Occipital lobe (tissue), 2 donors: ENCODE data around the gene COL23A1. TPM values are rescaled to one million over a fixed set of nuclear protein-coding genes. Genes with fewer than 3 reads are reported as not detected.
"Not testable (repeated sequence)": the region's sequence is repeated elsewhere in the genome, so short reads cannot be mapped to it uniquely, and the experiment has no call there.

Experiments
- DNase-seq: peaks from one replicate; lab custom pipeline; 2025; lab: John Stamatoyannopoulos, UW
- total RNA-seq: library from RNA; depleted of rRNA; stranded (reverse); fragments of >200 nt; gene quantifications from one replicate; pipeline ENCODE4 v1.2.3, GENCODE V29; 2014

Gene COL23A1
- total RNA-seq, 1 donor from 2014 or later, result 0.16 TPM

DNA sequence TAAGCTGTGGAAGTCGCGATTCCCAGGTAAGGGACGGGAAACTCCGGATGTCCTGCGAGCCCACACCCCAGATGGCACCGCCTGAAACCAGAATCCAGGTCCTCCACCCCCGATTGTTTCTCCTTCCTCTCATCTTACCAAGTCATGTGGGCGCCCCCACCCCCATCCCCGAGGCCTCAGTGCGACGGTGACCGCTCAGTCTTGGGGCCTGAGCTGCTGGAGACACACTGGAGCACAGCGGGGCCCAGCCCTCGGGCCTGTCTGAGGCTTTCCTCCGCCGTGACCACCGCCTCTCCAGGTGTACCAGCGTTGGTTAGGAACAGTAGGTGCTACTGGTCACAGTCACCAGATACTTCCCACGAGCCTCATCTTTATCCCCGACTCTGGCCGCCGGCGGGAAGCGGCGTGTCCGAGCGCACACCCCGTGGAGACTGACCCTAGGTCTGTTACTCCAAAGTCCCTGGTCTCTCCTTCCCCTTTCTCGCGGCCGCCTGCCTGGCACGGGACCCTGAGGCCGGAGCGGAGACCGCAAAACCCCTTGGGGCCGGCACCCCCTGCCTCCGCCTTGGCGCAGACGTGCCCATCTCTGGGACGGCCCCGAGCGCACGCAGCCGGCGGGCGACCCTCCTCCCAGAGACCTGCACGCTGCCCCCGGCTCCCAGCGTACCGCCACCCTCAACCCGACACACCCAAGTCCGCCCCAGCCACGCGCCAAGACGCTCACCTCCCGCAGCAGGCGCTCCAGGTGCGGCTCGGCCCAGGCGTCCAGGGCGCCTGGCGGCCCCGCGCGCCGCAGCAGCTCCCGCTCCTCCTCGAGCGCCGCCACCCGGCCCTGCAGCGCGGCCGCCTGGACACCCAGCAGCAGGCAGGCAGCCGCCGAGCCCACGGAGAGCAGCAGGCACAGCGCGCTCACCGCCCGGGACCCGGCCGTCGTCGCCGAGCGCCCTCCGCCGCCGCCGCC, 733 bp downstream of the COL23A1 start:
- DNase-seq, result no peak

DNA sequence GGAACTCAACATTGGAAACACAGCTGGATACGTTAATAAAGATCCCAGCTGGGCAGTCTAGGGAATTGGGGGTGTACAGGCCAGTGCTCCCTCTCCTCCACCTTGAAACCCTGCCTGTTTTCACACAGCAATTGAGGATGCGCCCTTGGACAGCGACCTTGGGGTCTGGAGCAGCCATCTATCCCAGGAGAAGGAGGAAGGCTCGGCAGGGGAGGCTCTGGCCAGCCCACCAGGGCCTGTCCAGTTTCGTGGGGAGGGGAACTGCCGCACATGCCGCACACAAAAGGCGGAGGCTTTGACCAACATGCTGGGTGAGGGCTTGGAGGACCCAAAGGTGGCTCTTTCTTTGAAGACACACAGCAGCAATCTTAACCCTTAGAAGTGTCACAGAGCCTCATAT, 1.4 kb downstream of the COL23A1 start:
- no peak for DNase-seq

- DNase-seq, result no peak
These were observed 2.2 kb downstream of the COL23A1 start for GRCh38 chr5:178587763-178588611.

DNA sequence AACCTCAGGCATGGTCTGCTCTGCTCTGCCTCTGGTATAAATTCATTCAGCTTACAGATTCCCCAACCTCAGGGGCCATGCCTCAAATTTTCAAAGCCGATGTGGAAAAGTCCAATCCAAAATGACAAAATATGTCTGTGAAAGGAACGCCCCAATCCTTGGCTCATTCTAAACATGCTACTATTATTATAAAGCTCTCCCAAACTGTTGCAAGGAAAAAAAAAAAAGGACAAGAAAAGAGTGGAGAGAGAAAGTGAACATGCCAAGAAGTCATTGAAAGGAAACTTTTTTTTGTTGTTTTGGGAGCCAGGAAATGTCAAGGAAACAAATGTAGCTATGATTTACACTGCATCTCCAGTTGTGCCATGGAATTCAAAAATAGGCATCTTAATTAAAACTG, 3.8 kb downstream of the COL23A1 start:
- no peak for DNase-seq

GRCh38 chr5:178585421-178585820, 4.8 kb downstream of the COL23A1 start:
- DNase-seq, result not testable (repeated sequence)

GRCh38 chr5:178583279-178583678, 6.9 kb downstream of the COL23A1 start:
- no peak for DNase-seq

DNA sequence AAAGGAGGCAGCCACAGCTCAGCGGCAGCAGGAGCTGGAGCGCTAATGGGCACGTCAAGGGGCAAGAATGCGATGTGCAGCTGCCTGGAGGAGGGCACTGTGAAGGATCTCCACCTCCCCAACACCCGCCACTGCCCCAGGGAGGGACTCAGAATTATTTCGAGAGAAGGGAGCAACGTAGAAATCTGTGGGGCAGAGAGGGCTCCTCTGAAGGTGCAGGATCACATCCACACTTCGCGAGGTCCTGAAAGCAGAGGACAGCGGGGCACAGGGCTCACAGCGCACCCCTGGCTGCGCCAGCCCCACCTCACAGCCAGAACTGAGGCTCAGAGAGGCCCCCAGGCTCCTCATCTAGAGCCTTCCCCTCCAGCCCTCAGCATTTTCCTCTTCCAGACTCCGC, 7.9 kb downstream of the COL23A1 start:
- no peak for DNase-seq

DNA sequence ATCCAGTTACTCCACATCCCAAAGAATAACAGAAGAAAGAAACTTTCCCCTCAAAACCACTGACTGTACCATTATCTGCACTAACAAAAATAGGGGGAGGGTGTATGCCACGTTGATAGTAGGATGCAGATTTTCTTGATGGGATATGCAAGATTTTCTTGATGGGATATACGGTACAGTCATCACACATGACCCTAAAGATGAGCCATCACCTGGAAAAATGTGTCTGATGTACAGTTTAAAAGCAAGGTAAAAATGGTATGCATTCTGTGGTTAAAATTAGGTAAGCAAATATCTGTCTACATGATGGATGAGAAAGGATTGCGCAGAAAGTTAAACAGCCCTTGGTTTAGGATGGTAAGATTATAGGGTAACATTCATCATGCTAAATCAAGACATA, 8.6 kb downstream of the COL23A1 start:
- no peak for DNase-seq

DNA sequence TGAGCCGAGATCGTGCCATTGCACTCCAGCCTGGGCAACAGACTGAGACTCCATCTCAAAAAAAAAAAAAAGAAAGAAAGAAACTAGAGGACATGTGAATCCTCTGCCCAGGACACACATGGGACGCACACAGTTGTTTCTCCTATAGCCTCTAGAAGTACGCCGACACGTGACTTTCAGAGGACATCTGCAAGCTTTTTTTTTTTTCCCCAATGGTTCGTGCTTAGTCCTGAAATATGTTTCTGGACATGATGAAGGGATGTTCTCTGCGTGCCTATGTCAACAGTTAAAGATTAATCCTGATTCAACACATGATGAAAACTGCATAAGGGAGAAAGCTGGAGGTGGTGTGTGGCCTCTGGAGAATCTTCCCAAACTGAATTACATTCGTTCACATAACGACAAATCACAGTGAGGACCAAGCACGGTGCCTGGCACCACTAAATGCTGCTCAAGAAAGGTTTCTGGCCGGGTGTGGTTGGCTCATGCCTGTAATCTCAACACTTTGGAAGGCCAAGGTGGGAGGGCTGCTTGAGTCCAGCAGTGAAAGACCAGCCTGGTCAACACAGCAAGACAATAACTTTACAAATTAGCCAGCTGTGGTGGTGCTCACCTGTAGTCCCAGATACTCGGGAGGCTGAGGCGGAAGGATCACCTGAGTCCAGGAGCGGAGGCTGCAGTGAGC, 9.8 kb downstream of the COL23A1 start:
- no peak for DNase-seq

DNA sequence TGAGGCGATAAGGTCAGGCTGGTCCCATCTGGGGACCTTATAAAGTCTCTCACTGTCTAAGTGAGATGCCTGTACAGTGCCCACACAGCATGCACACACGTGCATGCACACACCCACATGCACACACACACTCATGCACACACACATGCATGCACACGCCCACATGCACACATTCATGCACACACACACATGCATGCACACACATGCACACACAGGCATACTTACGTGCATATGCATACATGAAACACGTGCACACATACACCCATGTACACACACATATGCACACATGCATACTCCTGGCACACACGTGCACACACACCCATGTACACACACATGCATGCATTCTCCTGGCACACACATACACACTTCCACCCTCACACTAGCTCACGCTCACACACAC, 12.2 kb downstream of the COL23A1 start:
- no peak for DNase-seq

DNA sequence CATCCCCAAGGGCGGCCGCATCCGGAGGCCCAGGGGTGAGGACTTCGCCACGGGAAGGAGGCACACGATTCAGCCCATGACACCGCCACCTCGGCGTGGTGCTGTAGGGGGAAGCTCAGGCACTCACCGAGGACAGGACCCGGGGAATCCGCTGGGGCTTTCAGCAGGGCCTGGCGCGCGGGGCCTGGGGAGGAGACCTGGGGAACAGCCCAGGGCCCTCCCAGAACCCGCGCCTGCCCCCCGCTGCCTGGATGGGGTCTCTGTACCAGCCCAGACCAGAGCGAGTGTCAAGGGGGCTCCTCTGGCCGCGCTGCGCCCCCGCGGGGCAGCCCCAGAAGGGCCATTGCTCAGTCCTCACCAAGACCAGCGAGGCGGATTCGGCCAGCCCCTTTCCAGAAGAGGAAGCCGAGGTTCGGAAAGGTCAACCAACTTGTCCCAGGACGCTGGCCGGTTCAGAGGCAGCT, 12.8 kb downstream of the COL23A1 start:
- no peak for DNase-seq

DNA sequence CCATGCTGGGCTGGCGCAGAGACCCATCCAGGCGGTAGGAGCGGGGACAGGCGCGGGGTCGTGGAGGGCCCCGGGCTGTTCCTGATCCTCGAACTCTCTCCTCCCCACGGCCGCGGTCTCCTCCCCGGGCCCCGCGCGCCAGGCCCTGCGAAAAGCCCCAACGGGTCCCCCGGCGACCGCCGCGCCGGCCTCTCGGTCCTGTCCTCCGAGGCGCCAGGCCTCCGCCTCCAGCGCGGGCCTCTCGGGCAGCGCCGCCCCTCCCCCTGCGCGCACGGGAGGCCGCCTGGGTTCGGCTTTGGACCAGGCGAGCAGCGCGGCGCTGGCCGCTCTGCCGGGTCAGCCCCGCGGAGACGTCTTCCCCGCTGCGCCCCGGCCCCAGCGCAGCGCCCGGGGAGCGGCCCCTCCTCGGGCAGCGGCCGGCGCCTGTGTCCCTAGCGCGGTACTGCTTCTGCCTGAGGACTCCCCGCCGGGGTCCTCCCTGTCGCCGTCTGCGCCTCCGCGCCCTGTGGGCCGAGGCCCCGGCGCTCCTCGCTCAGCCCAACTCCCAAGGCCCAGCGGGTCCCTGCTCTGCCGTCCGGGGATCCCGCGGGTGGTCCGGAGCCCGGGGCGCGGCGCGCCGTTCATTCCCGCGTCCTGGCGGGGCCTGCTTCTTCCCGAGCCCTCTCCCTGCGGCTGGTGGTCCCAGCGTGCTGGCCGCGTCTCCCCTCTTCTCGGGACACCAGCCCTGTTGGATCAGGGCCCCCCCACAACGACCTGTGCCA, 13.4 kb downstream of the COL23A1 start:
- DNase-seq, result no peak

- DNase-seq, result no peak
These were observed 17.0 kb downstream of the COL23A1 start for GRCh38 chr5:178573216-178573615.

GRCh38 chr5:178572617-178573016, 17.6 kb downstream of the COL23A1 start:
- DNase-seq, result no peak

- no peak for DNase-seq
These were observed 20.7 kb downstream of the COL23A1 start for GRCh38 chr5:178569485-178569884.

GRCh38 chr5:178564811-178565550, 25.2 kb downstream of the COL23A1 start:
- no peak for DNase-seq

- no peak for DNase-seq
These were observed 25.8 kb downstream of the COL23A1 start for GRCh38 chr5:178564397-178564796.

DNA sequence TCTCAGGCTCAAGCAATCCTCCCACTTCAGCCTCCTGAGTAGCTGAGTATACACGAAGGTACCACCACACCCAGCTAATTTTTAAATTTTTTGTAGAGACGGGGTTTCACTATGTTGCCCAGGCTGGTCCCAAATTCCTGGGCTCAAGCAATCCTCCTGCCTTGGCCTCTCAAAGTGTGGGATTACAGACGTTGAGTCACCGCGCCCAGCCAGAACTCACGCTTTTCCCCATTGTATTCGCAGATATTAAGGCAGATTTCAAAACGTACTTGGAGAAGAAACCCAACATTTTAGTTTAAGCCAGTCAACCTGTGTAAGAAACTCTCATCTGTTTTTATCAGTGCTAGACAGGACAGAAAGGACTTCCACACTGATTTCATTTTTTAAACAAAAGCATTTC, 26.6 kb downstream of the COL23A1 start:
- DNase-seq, result no peak

- no peak for DNase-seq
These were observed 28.4 kb downstream of the COL23A1 start for GRCh38 chr5:178561746-178562264.

GRCh38 chr5:178560911-178561310, 29.3 kb downstream of the COL23A1 start:
- DNase-seq, result no peak
